Measurements from ENCODE around the gene WDR75.

Gene WDR75

GRCh38 chr2:189492451-189492850, 51.2 kb downstream of the WDR75 start:
- no peak for TF ChIP-seq CTCF (conservative IDR thresholded peaks at IDR 0.05; ENCODE audit: low read length)
- H3K4me3 ChIP-seq (ENCODE audit: low read length) = no peak overlapping the region
- DNase-seq (ENCODE audit: low read depth) = peak; percentile 20

- no peak overlapping the region for H3K4me3 ChIP-seq (ENCODE audit: low read length)
- TF ChIP-seq CTCF (conservative IDR thresholded peaks at IDR 0.05; ENCODE audit: low read length) = peak; percentile 23; the same call in 1 of the 2 replicates
Observed at GRCh38 chr2:189498205-189498604, 56.9 kb downstream of the WDR75 start.

GRCh38 chr2:189499137-189499536, 57.9 kb downstream of the WDR75 start:
- TF ChIP-seq CTCF (conservative IDR thresholded peaks at IDR 0.05; ENCODE audit: low read length) = no peak
- H3K4me3 ChIP-seq (ENCODE audit: low read length) = no peak overlapping the region
- DNase-seq (ENCODE audit: low read depth) = no peak

More at GRCh38 chr2:189498205-189498604, 56.9 kb downstream of the WDR75 start:
- no peak for DNase-seq (ENCODE audit: low read depth)

- DNase-seq (ENCODE audit: low read depth) = no peak
- no peak for TF ChIP-seq CTCF (conservative IDR thresholded peaks at IDR 0.05; ENCODE audit: low read length)
- no peak overlapping the region for H3K4me3 ChIP-seq (ENCODE audit: low read length)
Observed at GRCh38 chr2:189500456-189501160, 59.3 kb downstream of the WDR75 start.

- no peak for TF ChIP-seq CTCF (conservative IDR thresholded peaks at IDR 0.05; ENCODE audit: low read length)
- no peak for DNase-seq (ENCODE audit: low read depth)
- H3K4me3 ChIP-seq (ENCODE audit: low read length) = no peak overlapping the region
Observed at GRCh38 chr2:189501487-189501886, 60.2 kb downstream of the WDR75 start.

GRCh38 chr2:189502714-189503113, 61.4 kb downstream of the WDR75 start:
- H3K4me3 ChIP-seq (ENCODE audit: low read length) = no peak overlapping the region
- no peak for DNase-seq (ENCODE audit: low read depth)
- no peak for TF ChIP-seq CTCF (conservative IDR thresholded peaks at IDR 0.05; ENCODE audit: low read length)

- no peak for DNase-seq (ENCODE audit: low read depth)
- H3K4me3 ChIP-seq (ENCODE audit: low read length) = no peak overlapping the region
- TF ChIP-seq CTCF (conservative IDR thresholded peaks at IDR 0.05; ENCODE audit: low read length) = no peak
Observed at GRCh38 chr2:189504238-189504637, 63.0 kb downstream of the WDR75 start.

Measured in AG10803 (cell line).